ENCODE measurements around the gene ODR4.
"Not testable (repeated sequence)": the region's sequence is repeated elsewhere in the genome, so short reads cannot be mapped to it uniquely, and the experiment has no call there.

Gene ODR4

DNA sequence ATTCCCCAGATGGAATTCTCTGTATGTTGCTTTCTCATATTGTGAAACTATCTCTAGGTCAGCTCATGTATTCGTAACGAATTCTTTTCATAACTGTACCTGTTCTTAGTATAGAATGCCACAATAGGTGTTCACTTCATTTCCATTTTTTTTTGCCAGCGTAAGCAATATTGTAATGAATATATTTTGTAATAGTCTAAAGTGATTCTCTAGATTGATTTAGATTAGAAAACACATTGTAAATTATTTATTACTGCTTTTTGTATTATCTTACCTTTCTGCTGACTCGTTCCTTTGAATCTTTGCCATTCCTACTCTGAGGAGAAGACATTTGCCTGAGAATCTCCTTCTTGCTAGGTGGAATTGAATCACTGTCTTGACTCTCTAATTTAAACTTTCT lies 70.5 kb downstream of the ODR4 start:
- Histone ChIP-seq H3K9me3 (ENCODE audit: control insufficient read depth in 2 of 2, low read length in 2 of 2) (no peaks in the 10 kb centered on the region), H3K36me3 (ENCODE audit: control insufficient read depth in 2 of 2, insufficient read depth in 2 of 2, low read length in 2 of 2) (no peaks in the 10 kb centered on the region), H3K9ac (ENCODE audit: low read depth in 1 of 2, low read length in 2 of 2) (no peak overlapping the region), H3K27ac (ENCODE audit: low read depth in 2 of 2, low read length in 2 of 2) (no peak overlapping the region), H3K4me3 (ENCODE audit: low read length in 2 of 2) (no peak overlapping the region), H3K27me3 (ENCODE audit: control insufficient read depth in 2 of 2, insufficient read depth in 2 of 2, low read length in 2 of 2) (no peaks in the 10 kb centered on the region), H3K4me1 (ENCODE audit: control insufficient read depth in 2 of 2, insufficient read depth in 2 of 2, low read length in 2 of 2) (no peaks in the 10 kb centered on the region)

DNA sequence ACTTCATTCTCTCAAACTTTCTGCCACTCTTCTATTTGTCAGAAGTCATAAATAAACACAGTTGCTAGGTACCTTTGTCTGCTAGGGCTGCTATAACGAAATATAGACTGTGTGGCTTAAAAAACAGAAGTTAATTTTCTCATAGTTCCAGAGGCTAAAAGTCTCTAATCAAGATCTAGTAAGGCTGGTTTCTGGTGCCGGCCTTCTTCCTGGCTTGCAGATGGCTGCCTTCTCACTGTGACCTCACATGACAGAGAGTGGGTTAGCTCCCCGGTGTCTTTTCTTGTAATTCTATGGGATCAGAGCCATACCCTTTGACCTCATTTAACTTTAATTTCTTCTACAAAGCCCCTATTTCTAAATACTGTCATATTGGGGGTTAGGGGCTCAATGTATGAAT lies 79.3 kb downstream of the ODR4 start:
- no peak overlapping the region for H3K9ac ChIP-seq (ENCODE audit: low read depth in 1 of 2, low read length in 2 of 2)
- H3K4me3 ChIP-seq (ENCODE audit: low read length in 2 of 2), result no peak overlapping the region
- no peaks in the 10 kb centered on the region for H3K27me3 ChIP-seq (ENCODE audit: control insufficient read depth in 2 of 2, insufficient read depth in 2 of 2, low read length in 2 of 2)
- no peaks in the 10 kb centered on the region for H3K9me3 ChIP-seq (ENCODE audit: control insufficient read depth in 2 of 2, low read length in 2 of 2)
- H3K36me3 ChIP-seq (ENCODE audit: control insufficient read depth in 2 of 2, insufficient read depth in 2 of 2, low read length in 2 of 2), result no peaks in the 10 kb centered on the region
- H3K4me1 ChIP-seq (ENCODE audit: control insufficient read depth in 2 of 2, insufficient read depth in 2 of 2, low read length in 2 of 2), result no peaks in the 10 kb centered on the region
- no peak overlapping the region for H3K27ac ChIP-seq (ENCODE audit: low read depth in 2 of 2, low read length in 2 of 2)

DNA sequence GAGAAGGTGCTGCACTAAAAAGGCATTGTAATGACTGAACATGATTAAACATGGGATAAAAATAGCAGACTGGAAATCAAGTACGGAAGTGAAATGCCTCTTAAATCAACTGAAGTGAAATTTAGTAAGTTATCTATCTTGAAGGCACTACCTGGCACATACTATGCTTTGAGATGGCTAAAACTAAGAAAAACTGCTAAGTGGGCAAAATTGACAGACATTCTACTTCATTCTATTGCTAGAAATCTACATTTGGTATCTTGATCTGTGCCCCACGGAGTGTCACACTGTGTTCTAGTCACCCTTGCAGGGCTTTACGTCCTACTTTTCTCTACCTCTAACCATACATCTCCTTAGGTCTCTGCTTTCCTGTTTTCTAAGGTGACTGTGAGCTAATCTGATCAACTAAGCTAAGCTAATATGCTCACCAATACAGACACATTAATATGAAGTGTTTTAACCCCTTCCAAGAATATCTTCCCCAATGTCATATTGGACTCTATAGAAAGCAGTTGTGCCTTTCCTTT lies 81.2 kb downstream of the ODR4 start:
- Histone ChIP-seq H3K4me3 (ENCODE audit: low read length in 2 of 2) (no peak overlapping the region), H3K4me1 (ENCODE audit: control insufficient read depth in 2 of 2, insufficient read depth in 2 of 2, low read length in 2 of 2) (no peaks in the 10 kb centered on the region), H3K27me3 (ENCODE audit: control insufficient read depth in 2 of 2, insufficient read depth in 2 of 2, low read length in 2 of 2) (no peaks in the 10 kb centered on the region)

DNA sequence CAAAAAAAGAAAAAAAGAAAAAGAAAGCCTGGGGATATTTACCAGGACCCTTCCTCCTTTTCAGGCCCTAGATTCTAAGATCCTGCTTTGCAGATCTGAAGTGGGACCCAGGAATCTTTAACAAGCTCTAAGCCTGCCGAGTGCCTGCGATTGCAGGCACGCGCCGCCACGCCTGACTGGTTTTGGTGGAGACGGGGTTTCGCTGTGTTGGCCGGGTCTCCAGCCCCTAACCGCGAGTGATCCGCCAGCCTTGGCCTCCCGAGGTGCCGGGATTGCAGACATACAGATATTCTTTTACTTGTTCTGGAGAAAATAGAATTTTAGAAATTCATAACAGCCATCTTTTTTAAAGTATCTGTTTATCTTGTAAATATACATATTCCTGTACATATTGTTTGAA lies 83.5 kb downstream of the ODR4 start:
- H3K36me3 ChIP-seq (ENCODE audit: control insufficient read depth in 2 of 2, insufficient read depth in 2 of 2, low read length in 2 of 2); H3K4me3 ChIP-seq (ENCODE audit: low read length in 2 of 2); H3K27me3 ChIP-seq (ENCODE audit: control insufficient read depth in 2 of 2, insufficient read depth in 2 of 2, low read length in 2 of 2); H3K4me1 ChIP-seq (ENCODE audit: control insufficient read depth in 2 of 2, insufficient read depth in 2 of 2, low read length in 2 of 2); H3K9me3 ChIP-seq (ENCODE audit: control insufficient read depth in 2 of 2, low read length in 2 of 2); H3K9ac ChIP-seq (ENCODE audit: low read depth in 1 of 2, low read length in 2 of 2); H3K27ac ChIP-seq (ENCODE audit: low read depth in 2 of 2, low read length in 2 of 2): not testable (repeated sequence)

More for the DNA sequence above, 81.2 kb downstream of the ODR4 start:
- Histone ChIP-seq H3K36me3 (ENCODE audit: control insufficient read depth in 2 of 2, insufficient read depth in 2 of 2, low read length in 2 of 2) (no peaks in the 10 kb centered on the region), H3K9me3 (ENCODE audit: control insufficient read depth in 2 of 2, low read length in 2 of 2) (no peaks in the 10 kb centered on the region), H3K27ac (ENCODE audit: low read depth in 2 of 2, low read length in 2 of 2) (no peak overlapping the region), H3K9ac (ENCODE audit: low read depth in 1 of 2, low read length in 2 of 2) (no peak overlapping the region)

- no peak within 1 kb of the TSS for H3K4me3 ChIP-seq (ENCODE audit: low read length in 2 of 2)
- H3K4me1 ChIP-seq (ENCODE audit: control insufficient read depth in 2 of 2, insufficient read depth in 2 of 2, low read length in 2 of 2), result no peaks in the 10 kb centered on the region
- H3K9ac ChIP-seq (ENCODE audit: low read depth in 1 of 2, low read length in 2 of 2), result no peak within 1 kb of the TSS
- no peaks in the 10 kb centered on the region for H3K36me3 ChIP-seq (ENCODE audit: control insufficient read depth in 2 of 2, insufficient read depth in 2 of 2, low read length in 2 of 2)
- H3K9me3 ChIP-seq (ENCODE audit: control insufficient read depth in 2 of 2, low read length in 2 of 2), result no peaks in the 10 kb centered on the region
- no peaks in the 10 kb centered on the region for H3K27me3 ChIP-seq (ENCODE audit: control insufficient read depth in 2 of 2, insufficient read depth in 2 of 2, low read length in 2 of 2)
- H3K27ac ChIP-seq (ENCODE audit: low read depth in 2 of 2, low read length in 2 of 2), result no peak within 1 kb of the TSS
Measured at GRCh38 chr1:186461014-186461413, 85.4 kb downstream of the ODR4 start, which contains the start of gene PDC. Gene PDC (minus strand): TSS chr1:186461114. CDS start chr1:186449459, 11,655 bp downstream.

DNA sequence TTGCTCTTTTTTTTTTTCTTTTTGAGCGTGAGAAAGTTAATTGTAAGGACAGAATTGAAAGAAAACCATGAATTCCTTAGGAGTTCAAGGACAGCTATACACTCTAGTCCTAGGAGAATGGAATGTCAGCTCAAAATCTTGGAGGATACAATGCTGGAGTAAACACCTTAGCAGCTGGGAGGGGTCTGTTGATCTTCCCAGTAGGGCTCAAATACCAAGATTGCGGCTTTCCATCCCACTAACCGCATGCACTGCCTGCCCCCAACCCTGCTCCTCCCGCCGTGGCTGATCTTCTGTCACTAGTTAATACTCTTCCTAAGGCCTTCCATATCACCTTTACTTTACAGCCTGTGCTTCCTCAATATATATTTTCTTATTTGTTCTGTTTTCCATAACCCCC lies 87.9 kb downstream of the ODR4 start:
- H3K4me3 ChIP-seq (ENCODE audit: low read length in 2 of 2), result no peak overlapping the region
- no peaks in the 10 kb centered on the region for H3K9me3 ChIP-seq (ENCODE audit: control insufficient read depth in 2 of 2, low read length in 2 of 2)
- H3K36me3 ChIP-seq (ENCODE audit: control insufficient read depth in 2 of 2, insufficient read depth in 2 of 2, low read length in 2 of 2), result no peaks in the 10 kb centered on the region
- no peaks in the 10 kb centered on the region for H3K4me1 ChIP-seq (ENCODE audit: control insufficient read depth in 2 of 2, insufficient read depth in 2 of 2, low read length in 2 of 2)
- no peak overlapping the region for H3K27ac ChIP-seq (ENCODE audit: low read depth in 2 of 2, low read length in 2 of 2)
- H3K9ac ChIP-seq (ENCODE audit: low read depth in 1 of 2, low read length in 2 of 2), result no peak overlapping the region
- H3K27me3 ChIP-seq (ENCODE audit: control insufficient read depth in 2 of 2, insufficient read depth in 2 of 2, low read length in 2 of 2), result no peaks in the 10 kb centered on the region

GRCh38 chr1:186463926-186464325 lies 88.3 kb downstream of the ODR4 start:
- Histone ChIP-seq H3K4me1 (ENCODE audit: control insufficient read depth in 2 of 2, insufficient read depth in 2 of 2, low read length in 2 of 2) (no peaks in the 10 kb centered on the region), H3K9me3 (ENCODE audit: control insufficient read depth in 2 of 2, low read length in 2 of 2) (no peaks in the 10 kb centered on the region), H3K27me3 (ENCODE audit: control insufficient read depth in 2 of 2, insufficient read depth in 2 of 2, low read length in 2 of 2) (no peaks in the 10 kb centered on the region), H3K27ac (ENCODE audit: low read depth in 2 of 2, low read length in 2 of 2) (no peak overlapping the region), H3K4me3 (ENCODE audit: low read length in 2 of 2) (no peak overlapping the region), H3K36me3 (ENCODE audit: control insufficient read depth in 2 of 2, insufficient read depth in 2 of 2, low read length in 2 of 2) (no peaks in the 10 kb centered on the region), H3K9ac (ENCODE audit: low read depth in 1 of 2, low read length in 2 of 2) (no peak overlapping the region)

DNA sequence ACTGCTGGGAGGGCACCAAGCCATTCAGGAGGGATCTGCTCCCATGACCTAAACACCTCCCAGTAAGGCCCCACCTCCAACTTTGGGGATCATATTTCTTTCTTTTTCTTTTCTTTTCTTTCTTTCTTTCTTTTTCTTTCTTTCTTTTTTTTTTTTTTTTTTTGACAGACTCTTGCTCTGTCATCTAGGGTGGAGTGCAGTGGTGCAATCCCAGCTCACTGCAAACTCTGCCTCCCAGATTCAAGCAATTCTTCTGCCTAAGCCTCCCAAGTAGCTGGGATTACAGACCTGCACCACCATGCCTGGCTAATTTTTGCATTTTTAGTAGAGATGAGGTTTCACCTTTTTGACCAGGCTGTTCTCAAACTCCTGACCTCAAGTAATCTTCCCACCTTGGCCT lies 89.9 kb downstream of the ODR4 start:
- H3K9me3 ChIP-seq (ENCODE audit: control insufficient read depth in 2 of 2, low read length in 2 of 2); H3K36me3 ChIP-seq (ENCODE audit: control insufficient read depth in 2 of 2, insufficient read depth in 2 of 2, low read length in 2 of 2); H3K4me3 ChIP-seq (ENCODE audit: low read length in 2 of 2); H3K4me1 ChIP-seq (ENCODE audit: control insufficient read depth in 2 of 2, insufficient read depth in 2 of 2, low read length in 2 of 2); H3K27ac ChIP-seq (ENCODE audit: low read depth in 2 of 2, low read length in 2 of 2); H3K27me3 ChIP-seq (ENCODE audit: control insufficient read depth in 2 of 2, insufficient read depth in 2 of 2, low read length in 2 of 2); H3K9ac ChIP-seq (ENCODE audit: low read depth in 1 of 2, low read length in 2 of 2): not testable (repeated sequence)

- Histone ChIP-seq H3K9ac (ENCODE audit: low read depth in 1 of 2, low read length in 2 of 2) (no peak overlapping the region), H3K36me3 (ENCODE audit: control insufficient read depth in 2 of 2, insufficient read depth in 2 of 2, low read length in 2 of 2) (no peaks in the 10 kb centered on the region), H3K9me3 (ENCODE audit: control insufficient read depth in 2 of 2, low read length in 2 of 2) (no peaks in the 10 kb centered on the region), H3K27me3 (ENCODE audit: control insufficient read depth in 2 of 2, insufficient read depth in 2 of 2, low read length in 2 of 2) (no peaks in the 10 kb centered on the region), H3K27ac (ENCODE audit: low read depth in 2 of 2, low read length in 2 of 2) (no peak overlapping the region), H3K4me3 (ENCODE audit: low read length in 2 of 2) (no peak overlapping the region), H3K4me1 (ENCODE audit: control insufficient read depth in 2 of 2, insufficient read depth in 2 of 2, low read length in 2 of 2) (no peaks in the 10 kb centered on the region)
Measured at GRCh38 chr1:186465946-186466345, 90.3 kb downstream of the ODR4 start.

Measured in mucosa of rectum (tissue), 2 donors.